GM04504 (cell line): Measurements from ENCODE around the gene SCAF4.
"Not testable (repeated sequence)": the region's sequence is repeated elsewhere in the genome, so short reads cannot be mapped to it uniquely, and the experiment has no call there.

Source experiments
- DNase-seq: peaks from one replicate; pipeline ENCODE4 v3.0.0-alpha.2; 2012; ENCODE audit warnings: low read depth

Gene SCAF4

DNA sequence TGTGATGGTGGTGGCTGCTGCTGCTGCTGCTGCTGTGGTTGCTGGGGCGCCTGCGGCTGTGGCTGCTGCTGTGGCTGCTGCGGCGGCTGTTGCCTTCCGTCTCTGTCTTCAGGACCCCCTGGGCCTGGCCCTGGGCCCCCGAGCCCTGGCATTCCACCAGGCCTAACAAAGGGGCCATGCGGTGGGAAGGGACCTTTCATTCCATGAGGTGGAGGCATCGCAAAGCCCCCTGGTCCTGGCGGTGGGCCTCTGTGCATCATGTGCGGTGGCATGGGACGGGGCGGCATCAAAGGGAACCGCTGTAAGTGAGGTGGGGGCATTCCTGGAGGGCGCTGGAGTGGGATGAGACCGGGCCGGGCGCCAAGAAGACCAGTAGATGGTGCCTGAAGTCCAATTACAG, 60.0 kb downstream of the SCAF4 start:
- no peak for DNase-seq

DNA sequence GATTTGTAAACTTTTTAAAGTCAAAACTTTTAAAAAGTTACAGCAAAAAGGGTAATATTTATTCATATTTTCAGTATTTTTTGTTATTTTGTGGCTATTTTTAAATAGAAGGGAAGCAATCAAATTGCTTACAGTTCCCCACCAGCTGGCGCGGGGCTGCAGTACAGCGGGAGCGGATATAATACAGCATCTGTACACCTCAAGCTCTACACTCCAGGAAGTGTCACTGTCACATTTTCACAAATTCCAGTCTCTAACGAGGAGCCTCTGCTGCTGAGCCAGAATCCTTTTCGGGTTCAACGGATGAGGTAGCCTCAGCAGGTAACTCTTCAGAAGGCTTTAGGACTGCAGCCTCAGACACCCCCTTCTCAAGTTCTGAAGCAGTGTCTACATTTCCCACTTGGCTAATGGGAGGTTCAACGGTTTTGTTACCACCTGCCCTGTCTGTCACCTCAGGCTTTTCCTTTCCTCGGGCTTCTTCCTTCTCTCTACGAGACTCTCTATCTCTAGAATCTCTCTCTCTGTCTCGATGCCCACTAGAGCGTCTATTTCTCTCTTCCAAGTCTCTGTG, 60.7 kb downstream of the SCAF4 start:
- DNase-seq: no peak

DNA sequence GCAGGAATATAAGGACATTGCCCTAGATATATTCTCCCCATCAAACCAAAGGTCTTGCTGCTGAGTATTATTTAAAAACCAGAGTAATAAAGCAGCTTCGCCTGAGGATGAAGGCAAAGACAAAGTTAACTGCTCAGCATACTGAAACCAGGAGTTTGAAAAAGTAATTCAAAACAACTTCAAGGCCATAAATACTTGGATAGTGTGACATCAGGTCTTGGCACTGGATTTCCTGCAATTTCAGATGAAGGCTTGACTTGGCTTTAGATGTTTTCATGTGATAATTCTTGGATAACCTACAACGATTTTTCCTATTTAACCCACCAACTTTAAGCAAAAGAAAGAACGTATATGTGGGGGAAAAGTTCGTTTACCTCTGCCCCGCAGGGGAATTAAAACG, 61.8 kb downstream of the SCAF4 start:
- DNase-seq: no peak

DNA sequence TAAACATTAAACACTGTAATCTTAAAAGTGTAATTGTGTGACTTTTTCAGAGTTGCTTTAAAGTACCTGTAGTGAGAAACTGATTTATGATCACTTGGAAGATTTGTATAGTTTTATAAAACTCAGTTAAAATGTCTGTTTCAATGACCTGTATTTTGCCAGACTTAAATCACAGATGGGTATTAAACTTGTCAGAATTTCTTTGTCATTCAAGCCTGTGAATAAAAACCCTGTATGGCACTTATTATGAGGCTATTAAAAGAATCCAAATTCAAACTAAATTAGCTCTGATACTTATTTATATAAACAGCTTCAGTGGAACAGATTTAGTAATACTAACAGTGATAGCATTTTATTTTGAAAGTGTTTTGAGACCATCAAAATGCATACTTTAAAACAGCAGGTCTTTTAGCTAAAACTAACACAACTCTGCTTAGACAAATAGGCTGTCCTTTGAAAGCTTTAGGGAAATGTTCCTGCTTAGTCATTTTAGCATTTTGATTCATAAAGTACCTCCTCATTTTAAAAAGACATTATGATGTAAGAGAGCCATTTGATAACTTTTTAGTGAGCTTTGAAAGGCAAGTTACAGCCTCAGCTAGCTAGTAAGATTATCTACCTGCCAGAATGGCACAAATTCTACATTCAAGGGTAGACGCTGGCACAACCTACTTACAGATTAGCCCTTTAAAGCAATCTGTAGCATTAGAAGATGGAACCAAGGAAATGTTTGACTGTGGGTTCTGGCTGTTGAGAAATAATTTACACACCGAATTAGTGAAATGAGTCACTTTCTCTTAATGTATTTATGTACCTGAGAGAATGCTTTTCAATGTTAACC, 63.0 kb downstream of the SCAF4 start:
- DNase-seq: no peak

DNA sequence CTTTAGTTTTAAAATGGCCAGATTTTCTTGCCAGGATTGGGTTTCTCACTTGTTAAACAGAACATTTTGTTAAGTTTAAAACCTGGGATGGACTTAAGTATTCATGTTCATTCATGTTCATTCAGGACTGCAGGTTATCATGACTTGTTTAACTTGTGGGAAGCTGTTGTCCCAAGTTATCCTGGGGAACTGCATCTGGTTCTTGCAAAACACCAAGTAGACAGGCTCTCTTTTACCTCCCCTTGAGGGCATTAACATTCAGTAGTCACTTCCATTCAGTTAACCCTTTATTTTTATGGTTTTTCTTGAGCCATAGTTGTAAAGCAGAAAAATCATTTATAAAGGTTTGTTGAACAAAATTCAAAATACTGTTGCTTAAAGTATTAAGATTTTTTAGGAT, 64.3 kb downstream of the SCAF4 start:
- DNase-seq: no peak

DNA sequence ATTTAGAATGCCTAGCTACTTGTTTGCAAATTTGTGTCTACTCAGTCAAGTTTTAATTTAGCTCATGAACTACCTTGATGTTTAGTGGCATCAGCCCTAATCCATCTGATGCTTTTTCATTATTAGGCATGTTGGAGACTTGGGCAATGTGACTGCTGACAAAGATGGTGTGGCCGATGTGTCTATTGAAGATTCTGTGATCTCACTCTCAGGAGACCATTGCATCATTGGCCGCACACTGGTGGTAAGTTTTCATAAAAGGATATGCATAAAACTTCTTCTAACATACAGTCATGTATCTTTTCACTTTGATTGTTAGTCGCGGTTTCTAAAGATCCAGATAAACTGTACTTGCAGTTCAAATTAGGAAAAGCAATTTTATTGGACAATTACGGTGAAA, 64.8 kb downstream of the SCAF4 start:
- DNase-seq: no peak

DNA sequence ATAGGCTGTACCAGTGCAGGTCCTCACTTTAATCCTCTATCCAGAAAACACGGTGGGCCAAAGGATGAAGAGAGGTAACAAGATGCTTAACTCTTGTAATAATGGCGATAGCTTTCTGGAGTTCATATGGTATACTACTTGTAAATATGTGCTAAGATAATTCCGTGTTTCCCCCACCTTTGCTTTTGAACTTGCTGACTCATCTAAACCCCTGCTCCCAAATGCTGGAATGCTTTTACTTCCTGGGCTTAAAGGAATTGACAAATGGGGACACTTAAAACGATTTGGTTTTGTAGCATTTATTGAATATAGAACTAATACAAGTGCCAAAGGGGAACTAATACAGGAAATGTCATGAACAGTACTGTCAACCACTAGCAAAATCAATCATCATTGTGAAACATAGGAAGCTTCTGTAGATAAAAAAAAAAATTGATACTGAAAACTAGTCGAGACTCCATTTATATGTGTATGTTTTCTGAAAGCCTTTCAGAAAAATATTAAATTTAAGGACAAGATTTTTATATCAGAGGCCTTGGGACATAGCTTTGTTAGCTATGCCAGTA, 65.4 kb downstream of the SCAF4 start:
- DNase-seq: no peak

DNA sequence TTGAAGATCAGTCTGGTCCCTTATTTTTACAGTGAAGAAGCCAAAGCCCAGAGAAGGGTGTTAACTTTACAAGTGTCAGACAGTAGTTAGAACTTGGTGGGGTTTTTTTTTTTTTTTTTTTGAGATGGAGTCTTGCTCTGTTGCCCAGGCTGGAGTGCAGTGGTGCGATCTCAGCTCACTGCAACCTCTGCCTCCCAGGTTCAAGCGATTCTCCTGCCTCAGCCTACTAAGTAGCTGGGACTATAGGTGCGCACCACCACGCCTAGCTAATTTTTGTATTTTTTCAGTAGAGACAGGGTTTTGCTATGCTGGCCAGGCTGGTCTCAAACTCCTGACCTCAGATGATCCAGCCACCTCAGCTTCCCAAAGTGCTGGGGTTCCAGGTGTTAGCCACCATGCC, 66.0 kb downstream of the SCAF4 start:
- DNase-seq: not testable (repeated sequence)

DNA sequence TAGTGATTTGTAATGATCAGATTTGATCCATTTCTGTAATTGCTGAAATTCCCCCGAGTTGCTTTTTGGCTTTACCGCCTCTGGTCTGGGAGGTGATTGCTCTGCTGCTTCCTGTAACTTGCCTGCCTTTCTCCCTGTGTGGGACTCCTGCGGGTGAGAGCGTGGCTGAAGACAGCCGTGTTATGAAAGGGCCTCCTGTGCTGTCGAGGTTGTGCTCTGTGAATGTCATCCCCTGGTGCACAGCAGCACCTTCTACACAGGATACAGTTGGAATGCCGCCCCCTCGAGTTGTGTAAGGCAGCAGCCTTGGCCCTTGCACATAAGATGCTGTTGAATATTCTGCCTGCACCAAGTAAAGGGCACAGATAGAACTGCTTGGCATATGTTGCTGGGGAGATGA, 66.5 kb downstream of the SCAF4 start:
- no peak for DNase-seq

DNA sequence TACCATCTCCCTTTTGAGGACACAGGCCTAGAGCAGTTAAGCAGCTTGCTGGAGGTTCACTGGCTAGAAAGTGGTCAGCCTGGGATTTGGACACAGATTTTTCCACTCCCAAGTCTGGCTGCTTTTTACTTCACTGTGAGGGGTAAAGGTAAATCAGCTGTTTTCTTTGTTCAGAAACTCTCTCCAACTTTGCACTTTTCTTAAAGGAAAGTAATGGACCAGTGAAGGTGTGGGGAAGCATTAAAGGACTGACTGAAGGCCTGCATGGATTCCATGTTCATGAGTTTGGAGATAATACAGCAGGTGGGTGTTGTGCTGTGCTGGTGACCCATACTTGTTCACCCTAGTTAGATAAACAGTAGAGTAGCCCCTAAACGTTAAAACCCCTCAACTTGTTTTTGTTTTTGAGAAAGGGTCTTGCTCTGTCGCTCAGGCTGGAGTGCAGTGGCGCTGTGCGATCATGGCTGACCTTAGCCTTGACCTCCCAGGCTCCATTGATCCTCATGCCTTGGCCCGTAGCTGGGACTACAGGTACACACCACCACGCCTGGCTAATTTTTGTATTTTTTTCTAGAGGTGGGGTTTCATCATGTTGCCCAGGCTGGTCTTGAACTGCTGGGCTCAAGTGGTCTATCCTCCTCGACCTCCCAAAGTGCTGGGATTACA, 68.2 kb downstream of the SCAF4 start:
- no peak for DNase-seq

DNA sequence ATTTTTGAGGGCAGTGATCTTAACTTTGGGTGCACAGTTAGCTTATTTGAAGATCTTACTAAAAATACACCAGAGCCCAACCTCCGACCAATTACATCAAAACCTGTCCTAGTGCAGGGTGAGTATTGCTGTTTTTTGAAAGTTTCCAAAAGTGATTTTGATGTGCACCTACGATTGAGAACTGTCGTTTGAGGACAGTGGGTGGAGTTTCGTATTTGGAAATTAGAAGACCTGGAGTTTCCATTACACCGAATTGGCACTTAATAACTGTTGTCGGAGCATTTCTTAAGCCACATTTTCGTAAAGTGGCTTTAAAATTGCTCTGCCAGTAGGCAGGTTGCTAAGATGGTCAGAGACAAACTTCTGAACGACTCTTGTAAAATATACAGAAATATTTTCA, 71.3 kb downstream of the SCAF4 start:
- DNase-seq: no peak

DNA sequence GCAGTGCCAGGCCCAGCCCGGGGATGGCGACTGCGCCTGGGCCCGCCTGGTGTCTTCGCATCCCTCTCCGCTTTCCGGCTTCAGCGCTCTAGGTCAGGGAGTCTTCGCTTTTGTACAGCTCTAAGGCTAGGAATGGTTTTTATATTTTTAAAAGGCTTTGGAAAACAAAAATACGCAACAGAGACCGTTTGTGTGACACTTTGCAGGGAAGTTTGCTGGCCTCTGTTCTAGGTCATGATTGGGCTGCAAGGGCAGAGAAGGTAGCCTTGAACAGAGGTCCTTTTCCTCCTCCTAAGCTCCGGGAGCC, 71.7 kb downstream of the SCAF4 start:
- DNase-seq: peak; percentile 16

DNA sequence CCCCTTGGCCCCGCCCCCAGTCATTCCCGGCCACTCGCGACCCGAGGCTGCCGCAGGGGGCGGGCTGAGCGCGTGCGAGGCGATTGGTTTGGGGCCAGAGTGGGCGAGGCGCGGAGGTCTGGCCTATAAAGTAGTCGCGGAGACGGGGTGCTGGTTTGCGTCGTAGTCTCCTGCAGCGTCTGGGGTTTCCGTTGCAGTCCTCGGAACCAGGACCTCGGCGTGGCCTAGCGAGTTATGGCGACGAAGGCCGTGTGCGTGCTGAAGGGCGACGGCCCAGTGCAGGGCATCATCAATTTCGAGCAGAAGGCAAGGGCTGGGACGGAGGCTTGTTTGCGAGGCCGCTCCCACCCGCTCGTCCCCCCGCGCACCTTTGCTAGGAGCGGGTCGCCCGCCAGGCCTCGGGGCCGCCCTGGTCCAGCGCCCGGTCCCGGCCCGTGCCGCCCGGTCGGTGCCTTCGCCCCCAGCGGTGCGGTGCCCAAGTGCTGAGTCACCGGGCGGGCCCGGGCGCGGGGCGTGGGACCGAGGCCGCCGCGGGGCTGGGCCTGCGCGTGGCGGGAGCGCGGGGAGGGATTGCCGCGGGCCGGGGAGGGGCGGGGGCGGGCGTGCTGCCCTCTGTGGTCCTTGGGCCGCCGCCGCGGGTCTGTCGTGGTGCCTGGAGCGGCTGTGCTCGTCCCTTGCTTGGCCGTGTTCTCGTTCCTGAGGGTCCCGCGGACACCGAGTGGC, 72.2 kb downstream of the SCAF4 start, which contains the start of gene SOD1:
Gene SOD1, plus strand, starts transcription at position 158 of the 723 bp plus-strand sequence. Its CDS starts 77 bp downstream, at position 235.
- DNase-seq: peak; percentile 82

DNA sequence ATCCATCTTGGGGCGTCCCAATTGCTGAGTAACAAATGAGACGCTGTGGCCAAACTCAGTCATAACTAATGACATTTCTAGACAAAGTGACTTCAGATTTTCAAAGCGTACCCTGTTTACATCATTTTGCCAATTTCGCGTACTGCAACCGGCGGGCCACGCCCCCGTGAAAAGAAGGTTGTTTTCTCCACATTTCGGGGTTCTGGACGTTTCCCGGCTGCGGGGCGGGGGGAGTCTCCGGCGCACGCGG, 72.7 kb downstream of the SCAF4 start:
- no peak for DNase-seq

DNA sequence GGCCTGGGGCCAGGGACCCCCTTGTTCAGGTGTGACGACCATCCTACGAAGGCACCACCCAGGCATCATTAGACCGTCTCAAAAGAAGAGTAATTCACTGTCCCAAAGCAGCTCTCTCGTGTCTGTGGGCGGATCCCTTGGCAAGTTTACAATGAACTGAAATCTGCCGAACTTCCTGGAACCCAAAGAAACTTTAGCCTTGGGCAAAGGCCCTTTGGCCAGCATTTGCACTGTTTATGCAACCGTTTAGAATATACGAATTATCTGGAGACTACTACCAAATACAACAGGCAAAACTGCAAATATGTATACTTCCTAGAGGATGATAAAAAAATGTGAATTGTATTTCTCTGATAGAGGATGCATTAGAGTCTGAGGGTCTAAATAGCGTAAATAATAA, 73.9 kb downstream of the SCAF4 start:
- no peak for DNase-seq

DNA sequence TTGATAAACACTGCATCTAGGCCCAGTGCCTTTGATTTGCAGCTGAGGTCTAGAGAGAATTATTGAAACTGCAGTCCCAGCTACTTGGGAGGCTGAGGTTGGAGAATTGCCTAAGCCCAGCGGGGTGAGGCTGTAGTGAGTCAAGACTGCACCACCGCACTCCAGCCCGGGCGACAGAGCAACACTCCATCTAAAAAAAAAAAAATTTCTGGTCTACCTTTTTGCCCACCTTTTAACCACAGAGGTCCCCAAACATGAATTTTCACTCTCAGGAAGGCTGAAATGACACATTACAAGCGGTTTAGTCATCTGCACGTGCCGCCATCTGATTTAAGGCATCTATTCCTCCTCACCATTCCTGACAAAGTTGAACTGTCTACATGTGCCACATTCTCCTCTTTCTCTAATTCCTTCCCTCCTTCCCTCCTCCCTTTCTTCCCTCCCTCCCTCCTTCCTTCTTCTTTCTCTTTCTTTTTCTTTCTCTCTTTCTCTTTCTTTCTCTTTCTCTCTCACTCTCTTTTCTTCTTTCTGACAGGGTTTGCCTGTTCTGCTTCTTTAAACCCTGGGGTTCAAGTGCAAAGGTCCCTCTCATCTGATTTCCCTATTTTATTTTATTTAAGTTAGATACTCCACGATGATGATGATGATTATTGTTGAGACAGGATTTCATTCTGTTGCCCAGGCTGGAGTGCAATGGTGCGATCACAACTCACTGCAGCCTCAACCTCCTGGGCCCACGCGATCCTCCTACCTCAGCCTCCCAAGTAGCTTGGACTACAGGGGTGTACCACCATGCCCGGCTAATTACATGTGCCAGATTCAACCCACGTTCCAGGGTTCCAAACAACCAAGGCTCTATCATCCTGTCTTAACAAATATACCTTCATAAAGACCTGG, 75.5 kb downstream of the SCAF4 start:
- no peak for DNase-seq

DNA sequence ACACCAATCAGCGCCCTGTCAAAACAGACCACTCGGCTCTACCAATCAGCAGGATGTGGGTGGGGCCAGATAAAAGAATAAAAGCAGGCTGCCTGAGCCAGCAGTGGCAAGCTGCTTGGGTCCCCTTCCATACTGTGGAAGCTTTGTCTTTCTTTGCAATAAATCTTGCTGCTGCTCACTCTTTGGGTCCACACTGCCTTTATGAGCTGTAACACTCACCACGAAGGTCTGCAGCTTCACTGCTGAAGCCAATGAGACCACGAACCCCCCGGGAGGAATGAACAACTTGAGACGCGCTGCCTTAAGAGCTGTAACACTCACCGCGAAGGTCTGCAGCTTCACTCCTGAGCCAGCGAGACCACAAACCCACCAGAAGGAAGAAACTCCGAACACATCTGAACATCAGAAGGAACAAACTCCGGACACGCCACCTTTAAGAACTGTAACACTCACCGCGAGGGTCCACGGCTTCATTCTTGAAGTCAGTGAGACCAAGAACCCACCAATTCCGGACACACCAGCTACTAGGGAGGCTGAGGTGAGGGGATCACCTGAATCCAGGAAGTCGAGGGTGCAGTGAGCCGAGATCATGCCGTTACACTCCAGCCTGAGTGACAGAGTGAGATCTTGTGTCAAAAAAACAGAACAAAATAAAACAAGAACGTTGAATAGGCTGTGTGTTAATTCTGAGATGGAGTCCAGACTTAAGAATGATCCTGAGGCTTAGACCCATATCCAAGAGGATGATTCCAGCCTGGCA, 76.9 kb downstream of the SCAF4 start:
- not testable (repeated sequence) for DNase-seq

DNA sequence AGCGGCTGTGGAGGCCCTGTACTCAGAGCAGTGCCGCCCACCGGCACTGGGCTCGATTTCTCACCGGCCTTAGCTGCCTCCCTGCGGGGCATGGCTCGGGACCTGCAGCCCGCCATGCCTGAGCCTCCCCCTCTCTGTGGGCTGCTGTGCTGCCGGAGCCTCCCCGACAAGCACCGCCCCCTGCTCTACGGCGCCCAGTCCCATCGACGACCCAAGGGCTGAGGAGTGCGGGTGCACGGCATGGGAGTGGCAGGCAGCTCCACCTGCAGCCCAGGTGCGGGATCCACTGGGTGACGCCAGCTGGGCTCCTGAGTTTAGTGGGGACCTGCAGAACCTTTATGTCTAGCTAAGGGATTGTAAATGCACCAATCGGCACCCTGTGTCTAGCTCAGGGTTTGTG, 77.6 kb downstream of the SCAF4 start:
- DNase-seq: no peak

DNA sequence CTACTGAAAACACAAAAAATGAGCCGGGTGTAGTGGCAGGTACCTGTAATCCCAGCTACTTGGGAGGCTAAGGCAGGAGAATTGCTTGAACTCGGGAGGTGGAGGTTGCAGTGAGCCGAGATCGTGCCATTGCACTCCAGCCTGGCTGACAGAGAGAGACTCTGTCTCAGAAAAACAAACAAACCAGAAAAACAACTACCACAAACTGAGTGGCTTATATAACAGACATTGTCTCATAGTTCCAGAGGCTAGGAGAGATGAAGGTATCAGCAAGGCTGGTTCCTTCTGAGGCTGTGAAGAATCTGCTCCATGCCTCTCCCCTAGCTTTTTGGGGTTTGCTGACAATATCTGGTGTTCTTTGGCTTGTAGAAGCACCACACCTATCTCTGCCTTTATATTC, 80.4 kb downstream of the SCAF4 start:
- DNase-seq: not testable (repeated sequence)

DNA sequence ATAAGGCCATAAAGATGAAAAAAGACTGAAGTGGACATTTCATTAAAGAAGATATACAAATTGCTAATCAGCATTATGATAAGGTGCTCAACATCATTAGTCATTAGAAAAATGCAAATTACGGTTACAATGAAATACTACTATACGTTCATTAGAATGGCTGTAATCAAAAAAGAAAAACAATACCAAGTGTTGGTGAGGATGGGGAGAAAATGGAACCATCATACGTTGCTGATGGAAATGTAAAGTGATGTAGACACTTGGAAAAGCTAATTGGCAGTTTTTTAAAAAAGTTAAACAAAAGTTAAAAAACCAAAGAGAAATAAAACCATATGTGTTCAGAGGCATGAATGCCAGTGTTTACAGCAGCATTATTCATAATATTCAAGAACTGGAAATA, 81.0 kb downstream of the SCAF4 start:
- no peak for DNase-seq

DNA sequence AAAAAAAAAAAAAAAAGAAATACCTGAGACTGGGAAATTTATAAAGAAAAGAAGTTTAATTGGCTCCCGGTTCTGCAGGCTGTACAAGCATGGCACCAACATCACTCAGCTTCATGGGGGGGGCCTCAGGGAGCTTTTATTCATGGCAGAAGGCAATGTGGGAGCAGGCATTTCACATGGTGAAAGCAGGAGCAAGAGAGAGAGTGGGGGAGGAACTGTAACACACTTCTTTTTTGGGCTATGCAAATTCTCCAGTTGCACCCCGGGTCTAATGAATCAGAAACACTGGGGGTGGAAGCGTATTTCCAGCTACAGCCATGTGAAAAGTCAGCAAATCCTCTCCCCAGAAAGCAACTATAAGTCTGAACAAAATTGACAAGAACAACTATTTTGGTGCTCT, 84.3 kb downstream of the SCAF4 start:
- no peak for DNase-seq
